ENCODE measurements around the gene ADAP1. TPM values are rescaled to one million over a fixed set of nuclear protein-coding genes. Genes with fewer than 3 reads are reported as not detected.

The ADAP1 gene
- total RNA-seq, 1 donor from 2014 or later: 0.30 TPM

DNA sequence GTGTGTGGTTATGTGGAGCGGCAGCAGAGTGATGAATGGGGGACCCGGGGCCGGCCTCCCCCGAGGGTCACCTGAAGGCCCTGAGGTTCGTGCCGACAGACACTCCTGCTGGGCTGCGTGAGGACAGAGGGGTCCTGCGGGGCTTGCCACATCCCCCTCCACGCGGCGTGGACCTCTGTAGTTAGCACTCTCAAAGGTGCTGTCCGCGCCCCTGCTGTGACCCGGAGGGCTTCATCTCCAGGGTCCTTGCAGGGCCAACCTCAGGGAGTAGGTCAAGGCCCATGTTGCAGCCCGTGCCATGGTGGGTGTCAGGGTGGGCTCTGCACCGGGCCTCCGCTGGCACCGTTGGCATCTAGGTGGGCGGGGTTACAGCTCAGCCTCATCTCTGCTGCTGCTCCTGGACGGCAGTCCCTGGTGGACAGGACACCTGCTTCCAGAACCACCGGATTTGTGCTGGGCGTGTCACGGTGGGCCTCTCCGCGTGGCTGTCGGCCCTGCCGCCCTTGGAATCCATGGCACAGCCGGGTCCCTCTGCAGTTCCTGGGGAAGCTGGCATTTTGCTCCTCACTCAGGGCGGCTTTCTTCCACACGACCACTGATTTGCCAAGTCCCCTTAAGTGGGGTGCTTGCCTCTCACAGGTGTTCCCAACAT lies 97.9 kb downstream of the ADAP1 start:
- no peaks in the 10 kb centered on the region for H3K27me3 ChIP-seq
- no peaks in the 10 kb centered on the region for H3F3A ChIP-seq (ENCODE audit: low read depth)
- no peaks in the 10 kb centered on the region for H3K79me2 ChIP-seq (ENCODE audit: low read depth)
- H2AFZ ChIP-seq (replicated peaks): no peak overlapping the region
- Mint-ChIP-seq H3K9me3 (no peaks in the 10 kb centered on the region), H3K27ac (no peak overlapping the region), H3K27me3 (ENCODE audit: insufficient read depth, low read depth) (peaks cover 3% of the 10 kb centered on the region), H3K36me3 (peaks cover 38% of the 10 kb centered on the region), H3K4me1 (no peaks in the 10 kb centered on the region), H3K4me3 (no peak overlapping the region)
- H3K4me1 ChIP-seq: no peaks in the 10 kb centered on the region
- no peak for TF ChIP-seq EZH2phosphoT487 (IDR thresholded peaks at IDR 0.05)
- TF ChIP-seq, protein P1, sequence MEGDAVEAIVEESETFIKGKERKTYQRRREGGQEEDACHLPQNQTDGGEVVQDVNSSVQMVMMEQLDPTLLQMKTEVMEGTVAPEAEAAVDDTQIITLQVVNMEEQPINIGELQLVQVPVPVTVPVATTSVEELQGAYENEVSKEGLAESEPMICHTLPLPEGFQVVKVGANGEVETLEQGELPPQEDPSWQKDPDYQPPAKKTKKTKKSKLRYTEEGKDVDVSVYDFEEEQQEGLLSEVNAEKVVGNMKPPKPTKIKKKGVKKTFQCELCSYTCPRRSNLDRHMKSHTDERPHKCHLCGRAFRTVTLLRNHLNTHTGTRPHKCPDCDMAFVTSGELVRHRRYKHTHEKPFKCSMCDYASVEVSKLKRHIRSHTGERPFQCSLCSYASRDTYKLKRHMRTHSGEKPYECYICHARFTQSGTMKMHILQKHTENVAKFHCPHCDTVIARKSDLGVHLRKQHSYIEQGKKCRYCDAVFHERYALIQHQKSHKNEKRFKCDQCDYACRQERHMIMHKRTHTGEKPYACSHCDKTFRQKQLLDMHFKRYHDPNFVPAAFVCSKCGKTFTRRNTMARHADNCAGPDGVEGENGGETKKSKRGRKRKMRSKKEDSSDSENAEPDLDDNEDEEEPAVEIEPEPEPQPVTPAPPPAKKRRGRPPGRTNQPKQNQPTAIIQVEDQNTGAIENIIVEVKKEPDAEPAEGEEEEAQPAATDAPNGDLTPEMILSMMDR (IDR thresholded peaks at IDR 0.05): no peak
- no peak for TF ChIP-seq EZH2 (IDR thresholded peaks at IDR 0.05)
- no peak overlapping the region for H3K4me3 ChIP-seq
- peaks cover 6% of the 10 kb centered on the region for H4K20me1 ChIP-seq (ENCODE audit: low read depth)
- H3K9me3 ChIP-seq (ENCODE audit: low read depth): no peaks in the 10 kb centered on the region
- H3K4me2 ChIP-seq: no peak overlapping the region
- no peak overlapping the region for H3K27ac ChIP-seq
- H3K9ac ChIP-seq: no peak overlapping the region
- no peak for DNase-seq (ENCODE audit: low spot score)
- no peaks in the 10 kb centered on the region for H3K36me3 ChIP-seq

DNA sequence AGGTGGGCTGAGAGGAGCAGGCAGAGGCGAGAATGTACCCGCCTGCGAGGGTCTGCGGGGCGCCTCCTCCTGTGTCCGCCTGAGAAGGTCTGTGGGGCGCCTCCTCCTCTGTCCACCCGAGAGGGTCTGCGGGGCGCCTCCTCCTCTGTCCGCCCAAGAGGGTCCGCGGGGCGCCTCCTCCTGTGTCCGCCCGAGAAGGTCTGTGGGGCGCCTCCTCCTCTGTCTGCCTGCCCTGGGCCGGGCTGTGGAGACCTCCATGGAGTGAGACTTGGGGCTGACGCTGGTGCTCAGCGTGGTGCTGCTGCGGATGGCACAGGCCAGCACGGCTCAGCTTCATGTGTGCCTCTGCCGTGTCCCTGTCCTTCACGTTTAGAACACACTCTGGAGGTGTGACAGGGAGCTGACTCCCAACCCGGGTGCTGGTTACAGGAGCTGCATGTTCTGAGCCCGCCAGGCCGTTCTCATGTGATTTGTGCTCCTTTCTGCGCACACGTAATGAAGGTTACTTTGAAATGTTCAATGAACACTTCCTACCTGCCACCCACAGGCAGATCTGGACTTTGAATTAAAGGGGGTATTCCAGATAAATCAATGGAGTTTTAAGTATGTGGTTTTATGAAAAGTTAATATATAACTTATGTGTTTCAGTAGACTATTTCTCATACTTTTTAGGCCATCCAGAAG lies 98.7 kb downstream of the ADAP1 start:
- peaks cover 6% of the 10 kb centered on the region for H4K20me1 ChIP-seq (ENCODE audit: low read depth)
- no peak overlapping the region for H3K27ac ChIP-seq
- H3K36me3 ChIP-seq: no peaks in the 10 kb centered on the region
- TF ChIP-seq EZH2phosphoT487 (IDR thresholded peaks at IDR 0.05) (no peak), EZH2 (IDR thresholded peaks at IDR 0.05) (no peak)
- TF ChIP-seq, protein P1 (IDR thresholded peaks at IDR 0.05): no peak
- Mint-ChIP-seq H3K4me3 (no peak overlapping the region), H3K27me3 (ENCODE audit: insufficient read depth, low read depth) (peaks cover 3% of the 10 kb centered on the region), H3K9me3 (no peaks in the 10 kb centered on the region), H3K27ac (no peak overlapping the region), H3K4me1 (no peaks in the 10 kb centered on the region), H3K36me3 (peaks cover 32% of the 10 kb centered on the region)
- no peak overlapping the region for H3K4me2 ChIP-seq
- H3K27me3 ChIP-seq: no peaks in the 10 kb centered on the region
- H3F3A ChIP-seq (ENCODE audit: low read depth): no peaks in the 10 kb centered on the region
- no peak overlapping the region for H2AFZ ChIP-seq (replicated peaks)
- H3K9me3 ChIP-seq (ENCODE audit: low read depth): no peaks in the 10 kb centered on the region
- DNase-seq (ENCODE audit: low spot score): no peak
- no peak overlapping the region for H3K4me3 ChIP-seq
- H3K79me2 ChIP-seq (ENCODE audit: low read depth): no peaks in the 10 kb centered on the region
- no peak overlapping the region for H3K9ac ChIP-seq
- no peaks in the 10 kb centered on the region for H3K4me1 ChIP-seq

DNA sequence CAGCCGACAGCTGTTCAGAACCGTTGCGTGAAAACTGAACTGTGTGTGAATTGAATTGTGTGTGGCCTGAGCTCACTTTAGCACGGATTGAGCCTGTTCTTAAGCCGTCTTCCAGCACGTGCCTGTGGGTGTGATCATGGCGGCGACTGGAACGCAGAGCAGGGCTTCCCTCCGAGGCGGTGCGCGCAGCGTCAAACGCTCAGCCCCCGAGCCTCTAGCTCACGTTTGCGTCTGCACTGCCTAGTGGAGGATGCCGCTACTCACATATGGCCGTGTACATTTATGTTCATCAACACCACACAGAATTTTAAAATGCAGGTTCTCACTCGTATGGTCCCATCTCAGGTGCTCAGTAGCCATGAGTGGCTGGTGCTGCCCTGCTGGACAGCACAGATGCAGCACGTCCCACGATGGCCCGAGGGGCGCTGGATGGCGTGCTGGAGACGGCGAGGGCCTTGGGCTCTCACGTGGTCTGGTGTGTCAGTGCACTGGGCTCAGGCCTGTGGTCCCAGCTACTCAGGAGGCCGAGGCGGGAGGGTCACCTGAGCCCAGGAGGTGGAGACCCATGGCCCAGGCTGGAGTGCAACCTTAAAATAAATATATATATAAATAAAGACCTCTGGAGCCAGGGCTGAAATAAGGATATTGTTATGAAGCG lies 100.2 kb downstream of the ADAP1 start:
- H3K9ac ChIP-seq: no peak overlapping the region
- no peaks in the 10 kb centered on the region for H3F3A ChIP-seq (ENCODE audit: low read depth)
- Mint-ChIP-seq H3K27me3 (ENCODE audit: insufficient read depth, low read depth) (peaks cover 1% of the 10 kb centered on the region), H3K4me1 (no peaks in the 10 kb centered on the region), H3K4me3 (no peak overlapping the region), H3K36me3 (peaks cover 29% of the 10 kb centered on the region), H3K9me3 (no peaks in the 10 kb centered on the region), H3K27ac (no peak overlapping the region)
- no peak overlapping the region for H3K4me2 ChIP-seq
- no peaks in the 10 kb centered on the region for H4K20me1 ChIP-seq (ENCODE audit: low read depth)
- H3K27me3 ChIP-seq: no peaks in the 10 kb centered on the region
- H3K9me3 ChIP-seq (ENCODE audit: low read depth): no peaks in the 10 kb centered on the region
- no peaks in the 10 kb centered on the region for H3K4me1 ChIP-seq
- H3K36me3 ChIP-seq: no peaks in the 10 kb centered on the region
- no peak for DNase-seq (ENCODE audit: low spot score)
- TF ChIP-seq, protein P1 (IDR thresholded peaks at IDR 0.05): no peak
- TF ChIP-seq EZH2 (IDR thresholded peaks at IDR 0.05) (no peak), EZH2phosphoT487 (IDR thresholded peaks at IDR 0.05) (no peak)
- H2AFZ ChIP-seq (replicated peaks): no peak overlapping the region
- no peak overlapping the region for H3K27ac ChIP-seq
- H3K4me3 ChIP-seq: no peak overlapping the region
- H3K79me2 ChIP-seq (ENCODE audit: low read depth): peaks cover 3% of the 10 kb centered on the region
